T-helper 9 cell (primary cell): Measurements from ENCODE around the gene CEMP1.
"Not testable (repeated sequence)": the region's sequence is repeated elsewhere in the genome, so short reads cannot be mapped to it uniquely, and the experiment has no call there.

Source experiments
- DNase-seq: peaks from one replicate; pipeline ENCODE4 v3.0.0-alpha.2; 2020

The CEMP1 gene

DNA sequence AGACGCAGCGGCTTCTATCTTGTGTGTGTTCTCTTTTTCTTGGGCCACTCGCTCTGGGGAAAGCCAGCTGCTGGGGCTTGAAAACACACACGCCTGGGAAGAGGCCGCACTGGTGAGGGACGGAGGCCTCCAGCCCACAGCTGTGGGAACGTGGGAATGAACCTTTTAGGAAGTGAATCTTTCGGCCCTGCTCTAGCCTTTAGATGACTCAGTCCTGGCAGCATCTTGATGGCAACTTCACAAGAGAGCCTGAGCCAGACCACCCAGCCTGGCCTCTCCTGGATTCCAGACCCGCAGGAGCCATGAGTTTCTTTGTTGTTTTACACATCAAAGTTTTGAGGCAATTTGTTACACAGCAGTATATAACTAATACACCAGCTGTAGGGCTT, 4.4 kb upstream of the CEMP1 start:
- DNase-seq: no peak

DNA sequence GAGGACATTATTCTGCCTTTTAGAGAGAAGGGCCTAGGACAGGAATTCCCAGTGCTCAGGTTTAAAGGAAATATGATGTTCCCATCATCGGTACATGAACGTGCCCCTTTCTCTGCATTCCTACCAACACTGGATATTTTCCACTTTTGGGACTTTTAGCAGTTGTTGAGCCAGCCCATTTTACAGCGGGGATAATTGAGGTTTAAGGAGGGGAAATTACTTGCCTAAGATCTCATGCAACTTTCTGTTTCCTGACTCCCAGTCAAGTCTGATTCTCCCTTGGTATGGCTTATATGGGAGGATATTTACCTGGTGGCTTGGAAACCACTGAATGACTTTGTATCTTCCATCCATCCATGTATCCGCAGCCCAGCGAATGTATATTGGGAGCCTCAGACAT, 3.1 kb upstream of the CEMP1 start:
- not testable (repeated sequence) for DNase-seq

DNA sequence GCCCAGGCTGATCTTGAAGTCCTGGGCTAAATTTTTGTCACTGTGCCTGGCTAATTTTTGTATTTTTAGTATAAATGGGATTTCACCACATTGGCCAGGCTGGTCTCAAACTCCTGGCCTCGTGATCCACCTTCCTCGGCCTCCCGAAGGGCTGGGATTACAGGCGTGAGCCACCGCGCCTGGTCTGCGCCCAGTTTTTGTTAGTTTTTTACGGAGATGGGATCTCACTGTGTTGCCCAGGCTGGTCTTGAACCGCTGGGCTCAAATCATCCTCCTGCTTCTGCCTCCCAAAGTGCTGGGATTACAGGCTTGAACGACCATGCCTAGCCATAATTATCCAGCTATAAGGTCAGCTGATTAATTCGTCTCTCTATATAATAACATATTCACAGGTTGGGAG, 2.7 kb upstream of the CEMP1 start:
- DNase-seq: no peak

DNA sequence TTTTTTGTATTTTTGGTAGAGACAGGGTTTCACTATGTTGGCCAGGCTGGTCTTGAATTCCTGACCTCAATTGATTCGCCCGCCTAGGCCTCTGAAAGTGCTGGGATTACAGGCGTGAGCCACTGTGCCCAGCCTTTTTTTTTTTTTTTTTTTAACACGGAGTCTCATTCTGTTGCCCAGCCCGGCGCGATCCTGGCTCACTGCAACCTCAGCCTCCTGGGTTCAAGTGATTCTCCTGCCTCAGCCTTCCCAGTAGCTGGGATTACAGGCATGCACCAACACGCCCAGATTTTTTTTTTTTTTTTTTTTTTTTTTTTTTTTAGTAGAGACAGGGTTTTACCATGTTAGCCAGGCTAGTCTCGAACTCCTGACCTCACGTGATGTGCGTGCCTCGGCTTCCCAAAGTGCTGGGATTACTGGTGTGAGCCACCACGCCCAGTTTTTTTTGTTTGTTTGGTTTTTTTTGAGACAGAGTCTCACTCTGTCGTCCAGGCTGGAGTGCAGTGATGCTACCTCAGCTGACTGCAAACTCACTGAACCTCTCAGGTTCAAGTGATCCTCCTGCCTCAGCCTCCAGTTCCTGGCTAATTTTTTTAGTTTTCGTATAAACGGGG, 2.0 kb upstream of the CEMP1 start:
- not testable (repeated sequence) for DNase-seq

DNA sequence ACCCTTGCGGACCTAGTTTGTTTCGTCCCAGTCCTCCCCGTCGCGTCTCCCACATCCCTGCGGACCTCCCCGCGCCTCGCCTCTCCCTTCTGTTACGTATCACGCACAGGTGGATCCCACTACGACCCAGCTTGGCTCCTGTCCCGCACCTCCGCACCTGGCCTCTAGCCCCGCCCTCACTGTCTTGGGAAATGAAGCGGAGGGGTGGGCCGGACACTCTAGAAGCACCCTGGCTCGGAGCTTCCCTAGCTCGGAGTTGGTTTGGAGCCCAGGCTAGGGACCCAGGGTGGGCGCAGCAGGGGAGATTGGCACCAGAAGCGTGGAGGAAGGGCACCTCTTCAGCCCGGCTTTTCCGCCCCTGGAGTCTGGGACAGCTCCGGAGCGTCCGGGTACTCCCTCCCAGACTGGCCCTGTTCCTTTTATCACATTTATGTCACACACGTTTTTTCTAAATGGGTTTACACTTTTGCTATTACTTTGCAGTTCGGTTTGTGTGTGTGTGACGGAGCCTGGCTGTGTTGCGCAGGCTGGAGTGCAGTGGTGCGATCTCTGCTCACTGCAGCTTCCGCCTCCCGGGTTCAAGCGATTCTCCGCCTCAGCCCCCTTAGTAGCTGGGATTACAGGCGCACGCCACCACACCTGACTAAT, 1.4 kb upstream of the CEMP1 start:
- peak; percentile 53 for DNase-seq

DNA sequence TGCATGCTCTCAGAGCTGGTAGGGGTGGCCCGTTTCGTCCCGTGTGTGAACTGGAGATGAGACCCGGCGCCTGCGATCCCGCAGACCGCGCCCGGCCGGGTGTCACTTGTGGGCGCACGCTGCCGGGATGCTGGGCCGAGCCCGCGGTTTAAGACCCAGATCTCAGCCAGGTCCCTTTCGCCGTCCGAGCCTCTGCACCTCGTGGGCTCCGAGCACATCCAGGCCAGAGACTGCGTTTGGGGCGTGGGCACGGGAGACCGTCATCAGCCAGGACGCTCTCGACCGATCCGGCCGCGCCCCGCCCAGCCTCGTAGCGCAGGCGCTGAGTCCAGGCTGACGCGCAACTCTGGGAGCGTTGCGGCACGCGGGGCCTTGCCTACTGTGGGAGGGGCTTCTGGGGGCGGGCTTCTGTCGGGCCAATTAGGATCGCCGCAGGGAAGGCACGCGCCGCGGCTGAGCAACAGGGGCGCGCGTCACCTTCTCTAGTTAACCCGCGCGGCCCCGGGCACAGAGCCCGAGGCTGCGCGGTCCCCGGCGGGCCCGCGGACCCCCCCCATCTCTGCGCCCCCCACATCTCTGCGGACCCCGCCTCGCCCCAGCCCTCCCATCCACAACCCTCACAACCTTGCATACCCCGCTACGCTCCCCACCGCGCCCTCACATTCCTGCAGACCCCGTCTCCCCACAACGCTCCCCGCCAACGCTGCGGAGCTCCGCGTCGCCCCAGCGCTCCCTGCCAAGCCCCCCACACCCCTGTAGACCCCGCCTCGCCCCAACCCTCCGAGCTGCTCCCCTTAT, 687 bp upstream of the CEMP1 start:
- DNase-seq: peak; percentile 94

DNA sequence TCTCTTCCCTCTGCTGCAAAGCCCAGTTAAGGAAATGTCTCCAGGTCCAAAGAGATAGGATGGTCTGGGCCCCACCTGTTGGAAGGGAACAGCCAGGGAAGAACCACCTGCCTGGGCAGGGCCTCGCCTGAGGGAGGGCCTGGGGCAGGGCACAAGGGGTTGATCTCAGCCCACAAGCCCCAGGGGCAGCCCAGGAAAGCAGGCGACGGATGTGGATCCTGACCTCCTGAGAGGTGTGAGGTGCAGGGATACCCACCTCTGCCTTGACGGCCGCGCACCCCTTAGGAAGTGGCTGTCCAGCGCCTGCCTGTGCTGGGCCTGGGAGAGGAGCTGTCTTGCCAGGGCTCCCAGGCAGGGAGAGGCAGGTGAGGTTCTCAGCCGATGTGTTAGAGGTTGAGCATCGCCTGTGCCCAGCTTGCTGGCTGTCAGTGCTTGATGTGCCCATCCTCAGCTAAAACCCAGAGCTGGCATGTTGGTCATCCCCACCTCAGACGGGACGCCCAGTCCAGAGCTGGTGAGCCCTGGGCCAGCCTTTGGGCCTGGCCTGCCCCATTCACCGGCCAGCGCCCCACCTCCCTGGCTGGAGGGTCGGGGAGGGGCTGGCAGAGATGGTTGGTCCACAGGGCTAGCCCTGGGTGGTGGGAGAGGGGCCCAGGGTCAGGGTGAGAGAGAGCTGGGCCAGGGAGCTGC, 434 bp downstream of the CEMP1 start:
- DNase-seq: no peak

DNA sequence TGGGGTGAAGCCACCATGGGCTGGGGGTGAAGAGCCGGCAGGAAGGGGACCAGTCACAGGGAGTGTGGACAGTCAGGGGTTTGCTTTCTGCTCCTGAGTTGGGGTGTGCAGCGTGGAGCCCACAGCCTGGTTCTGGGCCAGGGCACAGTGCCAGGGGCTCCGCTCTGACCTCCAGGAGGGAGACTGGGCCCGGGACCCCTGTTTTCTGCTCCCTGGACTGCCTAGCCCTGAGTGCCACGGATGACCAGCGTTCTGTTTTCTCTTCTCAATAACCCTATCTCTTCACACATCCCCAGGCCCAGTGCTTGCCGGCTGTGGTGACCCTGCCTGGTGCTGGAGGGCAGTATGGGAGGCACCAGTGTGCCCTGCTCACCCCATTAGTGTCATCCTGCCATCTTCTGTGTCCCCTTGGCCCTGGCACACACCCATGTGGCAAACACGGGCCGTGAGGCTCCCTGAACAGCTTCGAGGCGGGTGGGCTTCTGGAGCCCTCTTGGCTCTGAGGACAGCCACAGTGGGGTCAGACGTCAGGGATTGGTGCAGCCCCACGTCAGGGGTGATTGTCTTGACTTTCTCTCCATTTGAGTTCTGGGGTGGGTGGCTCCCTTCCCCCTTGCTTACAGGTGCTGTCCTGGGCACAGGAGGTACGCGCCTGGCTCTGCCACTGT, 1.1 kb downstream of the CEMP1 start:
- no peak for DNase-seq

DNA sequence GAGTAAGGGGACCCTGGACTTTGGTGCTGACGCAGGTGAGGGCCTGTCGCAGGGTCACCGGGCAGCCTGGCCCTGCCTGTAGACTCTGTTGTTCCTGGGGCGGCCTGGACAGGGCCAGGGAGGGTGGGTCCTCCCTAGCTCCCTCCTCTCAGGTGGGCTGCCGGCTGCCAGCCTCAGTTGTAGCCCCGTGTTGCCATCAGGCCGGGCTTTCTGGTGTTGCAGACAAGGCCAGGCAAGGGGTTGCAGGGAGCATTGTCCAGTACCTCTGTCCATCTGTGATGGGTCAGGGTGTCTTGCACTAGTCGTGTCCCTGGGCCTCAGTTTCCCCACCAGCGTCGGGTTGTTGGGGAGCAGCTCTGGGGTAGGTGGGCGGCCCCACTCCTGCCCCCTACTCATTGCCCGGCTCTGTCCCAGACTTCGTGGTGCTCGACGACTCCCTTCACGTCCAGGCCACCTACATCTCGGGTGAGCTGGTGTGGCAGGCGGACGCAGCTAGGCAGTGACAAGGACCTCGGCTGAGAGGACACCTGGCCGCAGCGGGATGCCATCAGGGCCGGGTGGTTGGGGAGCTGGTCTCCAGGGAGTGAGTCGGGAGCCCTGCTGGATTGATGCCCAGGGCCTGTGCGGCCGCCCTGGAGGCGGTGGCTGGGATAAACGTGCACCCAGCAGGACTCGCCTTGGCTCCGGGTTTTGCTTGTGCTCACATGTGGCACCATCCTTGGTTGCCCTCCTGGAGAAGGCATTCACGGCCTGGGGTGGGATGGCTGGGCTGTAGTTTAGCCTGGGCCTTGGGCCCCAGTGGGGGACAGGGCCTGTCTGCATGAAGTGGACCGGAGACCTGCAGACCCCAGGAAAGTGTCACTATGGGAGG, 1.9 kb downstream of the CEMP1 start:
- no peak for DNase-seq

DNA sequence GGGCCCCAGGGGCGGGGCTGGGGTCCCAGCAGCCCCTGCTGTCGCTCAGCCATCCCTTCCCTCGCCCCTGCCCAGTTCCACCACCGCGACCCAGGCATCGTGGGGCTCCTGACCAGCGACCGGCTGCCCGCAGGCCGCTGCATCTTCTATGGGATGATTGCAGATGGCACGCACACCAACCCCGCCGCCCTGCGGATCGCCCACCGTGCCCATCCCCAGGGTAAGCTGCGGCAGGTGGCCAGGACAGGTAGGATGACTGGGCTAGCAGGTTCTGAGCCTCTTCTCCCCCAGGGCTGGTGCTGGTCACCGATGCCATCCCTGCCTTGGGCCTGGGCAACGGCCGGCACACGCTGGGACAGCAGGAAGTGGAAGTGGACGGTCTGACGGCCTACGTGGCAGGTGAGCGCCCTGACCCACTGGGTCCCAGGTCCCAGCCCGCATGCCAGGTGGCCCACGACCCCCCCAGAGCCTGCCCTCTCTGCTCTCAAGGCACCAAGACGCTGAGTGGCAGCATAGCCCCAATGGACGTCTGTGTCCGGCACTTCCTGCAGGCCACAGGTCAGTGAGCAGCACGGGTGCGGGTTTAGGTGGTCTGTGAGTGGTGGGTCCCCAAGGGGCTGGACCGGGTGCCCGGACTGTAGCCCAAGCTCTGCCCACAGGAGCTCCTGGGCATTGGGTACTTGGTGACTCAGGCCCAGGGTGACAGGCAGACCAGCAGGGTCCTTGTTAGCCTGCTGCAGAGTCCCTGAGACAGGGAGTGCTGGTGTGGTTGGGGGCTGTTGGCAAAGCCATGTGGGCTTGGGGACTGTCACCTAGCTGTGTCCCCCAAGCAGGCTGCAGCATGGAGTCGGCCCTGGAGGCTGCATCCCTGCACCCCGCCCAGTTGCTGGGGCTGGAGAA, 2.8 kb downstream of the CEMP1 start:
- DNase-seq: no peak

DNA sequence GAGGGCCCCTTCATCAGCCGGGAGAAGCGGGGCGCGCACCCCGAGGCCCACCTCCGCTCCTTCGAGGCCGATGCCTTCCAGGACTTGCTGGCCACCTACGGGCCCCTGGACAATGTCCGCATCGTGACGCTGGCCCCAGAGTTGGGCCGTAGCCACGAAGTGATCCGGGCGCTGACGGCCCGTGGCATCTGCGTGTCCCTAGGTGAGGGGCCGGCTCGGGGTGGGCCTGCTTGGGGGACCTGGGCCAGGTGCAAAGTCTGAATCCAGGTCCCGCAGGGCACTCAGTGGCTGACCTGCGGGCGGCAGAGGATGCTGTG, 3.5 kb downstream of the CEMP1 start:
- no peak for DNase-seq

DNA sequence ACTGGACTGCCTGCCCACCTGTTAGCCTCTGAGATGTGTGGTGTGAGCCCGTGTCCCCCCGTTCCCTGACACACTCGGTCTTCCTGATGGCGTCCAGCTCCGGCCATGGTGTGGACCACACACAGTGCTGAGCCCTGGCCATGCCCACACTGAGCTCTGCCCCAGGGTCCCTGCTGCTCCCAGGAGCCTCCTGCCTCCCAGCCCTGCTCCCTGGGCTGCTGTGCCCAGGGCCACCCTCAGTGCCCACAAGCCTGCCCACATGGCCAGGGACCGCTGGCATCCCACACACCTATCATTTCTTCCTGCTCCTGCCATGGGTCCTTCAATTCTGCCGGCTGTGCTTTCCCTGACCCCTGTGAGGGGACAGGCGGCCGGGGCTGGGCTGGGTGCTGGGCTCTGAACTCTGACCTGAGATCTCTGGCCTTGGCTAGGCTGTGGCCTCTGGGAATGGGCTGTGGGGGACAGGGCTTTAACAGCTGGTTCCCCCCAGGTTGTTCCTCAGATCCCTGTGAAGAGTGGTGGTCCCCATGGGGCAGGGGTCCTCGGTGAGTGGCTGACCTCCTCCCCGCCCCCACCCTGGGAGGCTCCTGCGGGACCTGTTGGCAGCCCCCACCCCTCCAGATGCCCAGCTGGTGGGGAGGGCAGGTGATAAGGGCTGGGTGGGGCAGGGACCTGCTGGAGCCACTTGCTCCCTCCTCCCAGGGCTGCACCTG, 4.0 kb downstream of the CEMP1 start:
- DNase-seq: no peak

DNA sequence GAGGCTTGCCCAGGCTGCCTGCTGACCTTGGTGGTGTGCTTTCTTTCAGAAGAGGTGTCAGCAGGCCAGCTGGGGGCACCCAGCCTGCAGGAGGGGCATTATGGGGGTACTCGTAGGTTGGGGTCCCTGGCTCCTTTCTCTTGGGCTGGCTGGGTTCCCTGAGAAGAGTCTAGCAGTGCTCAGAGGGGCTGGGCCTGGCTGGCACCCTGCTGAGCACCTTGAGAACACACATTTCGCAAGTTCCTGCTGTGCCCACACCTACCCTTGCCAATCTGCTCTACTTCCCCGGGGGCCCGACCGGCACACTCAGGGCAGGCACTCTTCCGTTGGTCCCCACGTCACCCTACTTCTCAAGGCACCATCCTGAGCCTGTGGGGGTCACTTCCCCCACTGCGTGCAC, 5.1 kb downstream of the CEMP1 start:
- DNase-seq: no peak

DNA sequence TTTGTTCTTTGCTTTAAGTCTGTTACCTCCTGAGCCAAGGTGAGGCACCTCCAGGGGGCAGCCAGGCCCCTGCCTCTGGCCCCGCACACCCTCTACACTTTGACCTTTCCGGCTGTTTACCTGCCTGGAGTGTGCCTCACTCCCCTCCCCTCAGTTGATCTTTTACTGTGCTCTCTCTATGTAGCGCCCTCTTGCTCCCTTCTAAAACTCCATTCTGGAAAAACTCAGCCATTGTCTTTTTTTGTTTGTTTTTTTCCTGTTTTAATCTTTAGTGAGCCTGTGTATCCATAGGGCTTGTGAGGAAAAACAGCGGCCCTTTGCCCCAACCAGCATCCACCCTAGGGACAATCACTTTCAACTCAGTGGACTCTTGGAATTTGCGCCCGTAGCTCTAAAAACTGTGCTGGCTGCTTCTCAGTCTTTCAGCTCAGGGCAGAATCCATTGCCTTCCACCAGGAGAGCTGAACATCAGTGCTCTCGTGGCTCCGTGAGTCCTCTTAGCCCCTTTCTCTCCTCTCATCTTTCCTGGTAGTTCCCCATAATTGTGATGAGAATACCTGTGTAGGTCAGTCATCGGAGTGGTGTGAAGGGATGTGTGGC, 6.8 kb downstream of the CEMP1 start:
- DNase-seq: no peak

DNA sequence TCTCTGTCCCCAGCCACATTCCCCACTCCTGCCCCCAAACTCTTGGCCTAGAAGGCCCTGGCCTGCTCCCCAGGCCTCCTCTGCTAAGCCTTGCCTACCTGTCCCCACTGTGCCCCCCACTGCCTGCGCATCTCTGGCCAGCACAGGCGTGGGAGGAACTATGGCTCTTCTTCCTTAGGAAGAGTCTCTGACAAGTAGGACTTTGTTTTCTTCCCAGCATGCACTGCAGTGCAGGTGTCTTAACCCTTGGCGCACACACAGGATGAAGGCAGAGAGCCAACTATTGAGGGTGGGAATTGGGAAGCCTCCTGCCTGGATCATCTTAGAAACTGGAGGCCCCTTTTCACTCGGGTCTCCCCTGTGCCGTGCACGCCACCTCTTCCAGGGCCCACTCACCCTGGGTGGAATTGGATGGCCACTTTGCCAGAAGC, 7.4 kb downstream of the CEMP1 start:
- no peak for DNase-seq

DNA sequence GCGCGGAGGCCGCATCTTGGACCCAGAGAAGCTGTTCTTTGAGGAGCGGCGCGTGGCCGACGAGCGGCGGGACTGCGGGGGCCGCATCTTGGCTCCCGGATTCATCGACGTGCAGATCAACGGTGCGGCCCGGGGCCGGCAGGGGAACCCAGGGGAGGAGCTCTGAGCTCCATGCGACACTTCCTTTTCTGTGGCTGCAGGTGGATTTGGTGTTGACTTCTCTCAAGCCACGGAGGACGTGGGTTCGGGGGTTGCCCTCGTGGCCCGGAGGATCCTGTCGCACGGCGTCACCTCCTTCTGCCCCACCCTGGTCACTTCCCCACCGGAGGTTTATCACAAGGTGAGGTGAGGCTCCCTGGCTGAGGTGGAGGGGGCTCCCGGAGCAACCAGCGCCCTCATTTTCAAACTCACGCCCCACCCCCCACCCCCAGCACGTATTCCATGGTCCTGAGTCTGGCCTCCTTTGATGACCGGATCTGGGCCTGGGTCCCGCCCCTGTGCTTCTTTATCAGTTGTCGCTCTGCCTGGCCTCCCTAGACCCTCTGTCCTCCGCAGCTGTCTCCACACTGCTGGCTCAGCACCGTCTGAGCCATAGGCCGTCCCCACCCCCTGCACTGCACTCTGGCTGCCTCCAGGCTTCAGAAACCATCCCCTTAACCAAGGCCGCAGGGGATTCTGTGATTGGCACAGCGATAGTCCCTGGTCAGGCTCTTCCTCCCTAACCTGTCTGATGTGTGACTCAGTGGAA, 10.2 kb downstream of the CEMP1 start:
- peak; percentile 64 for DNase-seq

DNA sequence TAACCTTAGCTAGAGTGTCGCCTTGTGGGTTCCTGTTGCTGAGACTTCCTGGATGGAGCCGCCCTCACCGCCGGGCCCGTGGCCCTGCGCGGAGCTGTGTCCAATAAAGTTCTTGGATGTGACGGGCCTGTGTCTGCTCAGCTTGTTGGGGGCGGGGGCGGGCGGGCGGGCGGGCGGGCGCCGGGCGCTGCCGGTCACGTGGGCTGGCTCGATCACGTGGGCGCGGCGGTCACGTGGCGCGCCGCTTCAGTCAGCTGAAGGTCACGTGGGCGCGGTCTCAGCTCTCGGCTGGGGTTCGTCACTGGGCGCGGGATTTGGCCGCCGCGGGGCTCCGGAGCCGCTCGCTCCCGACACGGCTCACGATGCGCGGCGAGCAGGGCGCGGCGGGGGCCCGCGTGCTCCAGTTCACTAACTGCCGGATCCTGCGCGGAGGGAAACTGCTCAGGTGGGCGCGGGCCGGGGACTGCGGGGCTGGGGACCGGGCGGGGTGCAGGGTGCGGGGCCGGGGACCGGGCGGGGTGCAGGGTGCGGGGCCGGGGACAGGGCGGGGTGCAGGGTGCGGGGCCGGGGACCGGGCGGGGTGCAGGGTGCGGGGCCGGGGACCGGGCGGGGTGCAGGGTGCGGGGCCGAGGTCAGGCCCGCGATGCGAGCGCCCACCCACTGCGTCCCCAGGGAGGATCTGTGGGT, 11.0 kb downstream of the CEMP1 start, which contains the start of gene AMDHD2:
TSS of gene AMDHD2 (plus strand) at position 275 of the 687 bp plus-strand sequence. CDS start at position 363, 88 bp downstream.
- DNase-seq: peak; percentile 90

DNA sequence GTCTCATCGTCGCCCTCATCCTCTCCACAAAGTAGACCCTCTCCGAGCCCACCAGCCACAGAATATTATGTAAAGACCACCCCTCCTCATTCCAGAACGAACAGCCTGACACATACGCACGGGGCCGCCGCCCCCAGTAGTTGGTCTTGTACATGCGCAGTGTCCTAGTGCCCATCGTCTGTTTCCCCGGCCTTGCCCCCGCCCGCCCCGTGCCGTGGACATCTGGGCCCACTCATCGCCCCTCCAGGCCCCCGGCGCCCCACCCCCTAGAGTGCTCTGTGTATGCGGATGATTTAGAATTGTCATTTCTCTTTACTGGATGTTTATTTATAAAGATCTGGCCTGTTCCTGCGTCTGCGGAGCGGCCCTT, 11.5 kb downstream of the CEMP1 start:
- DNase-seq: no peak
